ENCODE data around the gene BTBD2. TPM values are rescaled to one million over a fixed set of nuclear protein-coding genes. Genes with fewer than 3 reads are reported as not detected.
A peak's percentile ranks its signal among the peaks of the same experiment; 100 is the strongest.

The BTBD2 gene
- polyA plus RNA-seq, 3 donors, result 2.8 to 36.0 (median 3.3) TPM

GRCh38 chr19:1936916-1937610, 78.5 kb downstream of the BTBD2 start:
- Mint-ChIP-seq H3K4me3 (no peak overlapping the region), H3K27ac (peak overlapping the region in 5 of 7 donors; percentile 0 to 68 (median 6))

GRCh38 chr19:1936430-1936829, 79.1 kb downstream of the BTBD2 start:
- Histone ChIP-seq H3K4me2 (replicated peaks; ENCODE audit: extremely low read depth, low read length, poor library complexity, severe bottlenecking) (no peak overlapping the region), H3K79me2 (ENCODE audit: insufficient read depth, low read length) (peaks cover 2% of the 10 kb centered on the region), H3K4me3 (replicated peaks in 1 of 3; ENCODE audit: low read depth in 2 of 3, low read length in 3 of 3) (no peak overlapping the region), H3K4me1 (ENCODE audit: control insufficient read depth in 1 of 2, insufficient read depth in 2 of 2, low read length in 2 of 2) (peaks cover 9 to 24% of the 10 kb centered on the region in 2 donors), H3K27me3 (ENCODE audit: control insufficient read depth in 2 of 2, insufficient read depth in 2 of 2, low read length in 2 of 2) (peaks cover 0 to 4% of the 10 kb centered on the region in 2 donors), H4K20me1 (ENCODE audit: insufficient read depth, low read length) (no peaks in the 10 kb centered on the region), H2AFZ (ENCODE audit: insufficient read depth, low read depth, low read length, poor library complexity, severe bottlenecking) (no peak overlapping the region), H3K27ac (ENCODE audit: low read depth in 1 of 2, low read length in 2 of 2) (no peak overlapping the region), H3K9me3 (replicated peaks in 1 of 2; ENCODE audit: control insufficient read depth in 1 of 2, insufficient read depth in 1 of 2, low read length in 2 of 2) (peaks cover 0 to 21% of the 10 kb centered on the region in 2 donors), H3K36me3 (replicated peaks in 1 of 2; ENCODE audit: control insufficient read depth in 1 of 2, insufficient read depth in 2 of 2, low read length in 2 of 2) (no peaks in the 10 kb centered on the region), H3K9ac (ENCODE audit: insufficient read depth, low read length, poor library complexity, severe bottlenecking) (no peak overlapping the region)
- no peak for TF ChIP-seq CTCF (IDR thresholded peaks at IDR 0.05)
- intact Hi-C loops (cut with micrococcal nuclease), result no loop called here
- H3K27ac Mint-ChIP-seq, result peak overlapping the region in 5 of 7 donors; percentile 0 to 72 (median 19)
- WGBS (ENCODE audit: insufficient coverage), result 98% methylated on average over 3 of the region's 3 CpGs
- no peak for DNase-seq
- peaks cover 4 to 15% (median 10%) of the 10 kb centered on the region in 3 donors for H3K27me3 Mint-ChIP-seq (ENCODE audit: low read depth in 3 of 3)
- peaks cover 9 to 17% (median 15%) of the 10 kb centered on the region in 7 donors for H3K9me3 Mint-ChIP-seq
- peaks cover 26% of the 10 kb centered on the region for H3K4me1 Mint-ChIP-seq
- H3K36me3 Mint-ChIP-seq, result peaks cover 0 to 4% of the 10 kb centered on the region in 2 donors
- H3K4me3 Mint-ChIP-seq, result no peak overlapping the region

More at GRCh38 chr19:1936916-1937610, 78.5 kb downstream of the BTBD2 start:
- H3K4me1 ChIP-seq (ENCODE audit: control insufficient read depth in 1 of 2, insufficient read depth in 2 of 2, low read length in 2 of 2), result peaks cover 9 to 24% of the 10 kb centered on the region in 2 donors
- H2AFZ ChIP-seq (ENCODE audit: insufficient read depth, low read depth, low read length, poor library complexity, severe bottlenecking), result no peak overlapping the region
- H3K36me3 ChIP-seq (replicated peaks in 1 of 2; ENCODE audit: control insufficient read depth in 1 of 2, insufficient read depth in 2 of 2, low read length in 2 of 2), result no peaks in the 10 kb centered on the region
- intact Hi-C loops (cut with micrococcal nuclease), result no loop called here
- WGBS (ENCODE audit: insufficient coverage), result 97% methylated on average over 14 of the region's 24 CpGs
- peaks cover 0 to 15% of the 10 kb centered on the region in 2 donors for H3K9me3 ChIP-seq (replicated peaks in 1 of 2; ENCODE audit: control insufficient read depth in 1 of 2, insufficient read depth in 1 of 2, low read length in 2 of 2)
- no peak overlapping the region for H3K9ac ChIP-seq (ENCODE audit: insufficient read depth, low read length, poor library complexity, severe bottlenecking)
- Mint-ChIP-seq H3K36me3 (peaks cover 0 to 4% of the 10 kb centered on the region in 2 donors), H3K27me3 (ENCODE audit: low read depth in 3 of 3) (peaks cover 4 to 11% (median 9%) of the 10 kb centered on the region in 3 donors), H3K4me1 (peaks cover 26% of the 10 kb centered on the region), H3K9me3 (peaks cover 7 to 12% (median 10%) of the 10 kb centered on the region in 7 donors)
- H3K4me3 ChIP-seq (replicated peaks in 1 of 3; ENCODE audit: low read depth in 2 of 3, low read length in 3 of 3), result no peak overlapping the region
- no peak overlapping the region for H3K4me2 ChIP-seq (replicated peaks; ENCODE audit: extremely low read depth, low read length, poor library complexity, severe bottlenecking)
- H3K79me2 ChIP-seq (ENCODE audit: insufficient read depth, low read length), result peaks cover 8% of the 10 kb centered on the region
- no peak for TF ChIP-seq CTCF (IDR thresholded peaks at IDR 0.05)
- H3K27ac ChIP-seq (ENCODE audit: low read depth in 1 of 2, low read length in 2 of 2), result no peak overlapping the region
- no peaks in the 10 kb centered on the region for H3K27me3 ChIP-seq (ENCODE audit: control insufficient read depth in 2 of 2, insufficient read depth in 2 of 2, low read length in 2 of 2)
- no peak for DNase-seq
- peaks cover under 1% of the 10 kb centered on the region for H4K20me1 ChIP-seq (ENCODE audit: insufficient read depth, low read length)
